ENCODE measurements around the gene SPATS2.

SPATS2 gene

GRCh38 chr12:49568442-49569162 lies 201.3 kb downstream of the SPATS2 start:
- in situ Hi-C loops (cut with HindIII; ENCODE audit: low pct_unique_long_range_greater_than_20kb, low sequenced_read_pairs) = no loop called here
- TF ChIP-seq JUND (IDR thresholded peaks at IDR 0.05; ENCODE audit: low read depth) = no peak
- peak in 1 of 2 experiments; percentile 62 for DNase-seq (ENCODE audit: low read depth in 1 of 2, low spot score in 1 of 2)

All from T47D (cell line).